ENCODE results near the gene CBLB. TPM values are rescaled to one million over a fixed set of nuclear protein-coding genes. Genes with fewer than 3 reads are reported as not detected.

The CBLB gene
- total RNA-seq, 1 experiment from 2014 or later = 23.9 TPM

DNA sequence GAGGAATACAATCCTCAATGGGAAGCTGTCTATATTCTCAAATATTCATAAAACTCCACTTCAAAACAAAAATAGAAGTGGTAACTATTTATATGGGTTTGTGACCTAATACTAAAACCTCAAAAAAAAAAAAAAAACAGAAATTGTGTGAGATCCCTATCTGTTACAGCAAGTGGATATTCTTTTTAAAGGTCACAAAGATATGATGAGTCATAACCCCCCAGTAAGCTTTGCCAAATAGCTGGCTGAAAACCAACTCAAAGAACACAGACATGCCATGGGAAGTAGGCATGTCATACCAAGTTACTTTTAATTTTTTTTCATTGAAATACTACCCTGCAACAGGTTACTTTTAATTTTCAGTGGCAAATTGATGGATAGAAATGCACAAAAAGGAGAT is 62.5 kb downstream of the CBLB start:
- DNase-seq (peak; percentile 89), ATAC-seq (peak; percentile 65)
- no TSS peak for BruUV-seq (replicated peaks)
- POLR2A ChIA-PET (ENCODE audit: unreplicated experiment) = no interaction called here
- Histone ChIP-seq H3K4me3 (ENCODE audit: low read length) (no peak overlapping the region), H3K4me2 (ENCODE audit: low read length) (peak overlapping the region; percentile 25), H3K9me3 (ENCODE audit: low read length) (no peaks in the 10 kb centered on the region), H3K9me2 (replicated peaks; ENCODE audit: low read length) (no peaks in the 10 kb centered on the region), H3K27ac (ENCODE audit: low read length) (peak overlapping the region; percentile 3; the same call in 1 of the 2 replicates), H3F3A (ENCODE audit: low read length, unreplicated experiment) (no peaks in the 10 kb centered on the region), H3K4me1 (ENCODE audit: insufficient read depth, low read length) (peaks cover 48% of the 10 kb centered on the region), H2AFZ (ENCODE audit: low read length) (no peak overlapping the region), H3K79me2 (ENCODE audit: low read length) (peaks cover 17% of the 10 kb centered on the region), H3K27me3 (ENCODE audit: low read length) (no peaks in the 10 kb centered on the region), H3K36me3 (ENCODE audit: low read depth, low read length) (no peaks in the 10 kb centered on the region), H4K20me1 (ENCODE audit: low read length) (no peaks in the 10 kb centered on the region), H3K9ac (ENCODE audit: low read length) (no peak overlapping the region)
- CTCF ChIA-PET = no interaction called here
- intact Hi-C loops (cut with micrococcal nuclease) = no loop called here
- TF ChIP-seq, protein P1, sequence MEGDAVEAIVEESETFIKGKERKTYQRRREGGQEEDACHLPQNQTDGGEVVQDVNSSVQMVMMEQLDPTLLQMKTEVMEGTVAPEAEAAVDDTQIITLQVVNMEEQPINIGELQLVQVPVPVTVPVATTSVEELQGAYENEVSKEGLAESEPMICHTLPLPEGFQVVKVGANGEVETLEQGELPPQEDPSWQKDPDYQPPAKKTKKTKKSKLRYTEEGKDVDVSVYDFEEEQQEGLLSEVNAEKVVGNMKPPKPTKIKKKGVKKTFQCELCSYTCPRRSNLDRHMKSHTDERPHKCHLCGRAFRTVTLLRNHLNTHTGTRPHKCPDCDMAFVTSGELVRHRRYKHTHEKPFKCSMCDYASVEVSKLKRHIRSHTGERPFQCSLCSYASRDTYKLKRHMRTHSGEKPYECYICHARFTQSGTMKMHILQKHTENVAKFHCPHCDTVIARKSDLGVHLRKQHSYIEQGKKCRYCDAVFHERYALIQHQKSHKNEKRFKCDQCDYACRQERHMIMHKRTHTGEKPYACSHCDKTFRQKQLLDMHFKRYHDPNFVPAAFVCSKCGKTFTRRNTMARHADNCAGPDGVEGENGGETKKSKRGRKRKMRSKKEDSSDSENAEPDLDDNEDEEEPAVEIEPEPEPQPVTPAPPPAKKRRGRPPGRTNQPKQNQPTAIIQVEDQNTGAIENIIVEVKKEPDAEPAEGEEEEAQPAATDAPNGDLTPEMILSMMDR (conservative IDR thresholded peaks at IDR 0.05; ENCODE audit: low read depth, low read length) = no peak
- TF ChIP-seq EZH2 (IDR thresholded peaks at IDR 0.05; ENCODE audit: low read length, unreplicated experiment) = no peak
- TF ChIP-seq EZH2phosphoT487 (IDR thresholded peaks at IDR 0.05; ENCODE audit: borderline replicate concordance, low read length) = no peak

DNA sequence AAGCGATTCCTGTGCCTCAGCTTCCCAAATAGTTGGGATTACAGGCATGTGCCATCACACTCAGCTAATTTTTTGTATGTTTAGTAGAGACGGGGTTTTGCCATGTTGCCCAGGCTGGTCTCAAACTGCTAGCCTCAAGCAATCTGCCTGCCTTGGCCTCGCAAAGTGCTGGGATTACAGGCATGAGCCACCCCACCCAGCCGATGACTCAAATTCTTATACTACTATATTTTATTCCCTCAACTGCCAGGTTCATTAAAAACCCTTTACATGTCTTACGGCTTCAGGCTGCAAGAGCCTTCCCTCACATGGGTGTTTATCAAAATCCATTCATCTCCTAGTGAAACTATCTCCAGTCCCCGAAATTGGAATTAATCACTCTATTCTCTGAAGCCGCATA is 63.4 kb downstream of the CBLB start:
- Histone ChIP-seq H4K20me1 (ENCODE audit: low read length) (no peaks in the 10 kb centered on the region), H2AFZ (ENCODE audit: low read length) (no peak overlapping the region), H3K4me3 (ENCODE audit: low read length) (no peak overlapping the region), H3K36me3 (ENCODE audit: low read depth, low read length) (no peaks in the 10 kb centered on the region), H3K4me1 (ENCODE audit: insufficient read depth, low read length) (peaks cover 42% of the 10 kb centered on the region), H3K79me2 (ENCODE audit: low read length) (peaks cover 11% of the 10 kb centered on the region), H3K27ac (ENCODE audit: low read length) (peak overlapping the region; percentile 3; the same call in 1 of the 2 replicates), H3K27me3 (ENCODE audit: low read length) (no peaks in the 10 kb centered on the region), H3K4me2 (ENCODE audit: low read length) (peak overlapping the region; percentile 3; the same call in 1 of the 2 replicates), H3K9me3 (ENCODE audit: low read length) (no peaks in the 10 kb centered on the region), H3F3A (ENCODE audit: low read length, unreplicated experiment) (no peaks in the 10 kb centered on the region), H3K9me2 (replicated peaks; ENCODE audit: low read length) (no peaks in the 10 kb centered on the region), H3K9ac (ENCODE audit: low read length) (no peak overlapping the region)
- ChIA-PET CTCF (no interaction called here), POLR2A (ENCODE audit: unreplicated experiment) (no interaction called here)
- TF ChIP-seq EZH2phosphoT487 (IDR thresholded peaks at IDR 0.05; ENCODE audit: borderline replicate concordance, low read length) = no peak
- TF ChIP-seq, protein P1 (conservative IDR thresholded peaks at IDR 0.05; ENCODE audit: low read depth, low read length) = no peak
- no peak for TF ChIP-seq EZH2 (IDR thresholded peaks at IDR 0.05; ENCODE audit: low read length, unreplicated experiment)
- BruUV-seq (replicated peaks) = no TSS peak
- ATAC-seq = peak; percentile 44; the same call in 1 of the 2 replicates
- intact Hi-C loops (cut with micrococcal nuclease) = no loop called here
- no peak for DNase-seq

DNA sequence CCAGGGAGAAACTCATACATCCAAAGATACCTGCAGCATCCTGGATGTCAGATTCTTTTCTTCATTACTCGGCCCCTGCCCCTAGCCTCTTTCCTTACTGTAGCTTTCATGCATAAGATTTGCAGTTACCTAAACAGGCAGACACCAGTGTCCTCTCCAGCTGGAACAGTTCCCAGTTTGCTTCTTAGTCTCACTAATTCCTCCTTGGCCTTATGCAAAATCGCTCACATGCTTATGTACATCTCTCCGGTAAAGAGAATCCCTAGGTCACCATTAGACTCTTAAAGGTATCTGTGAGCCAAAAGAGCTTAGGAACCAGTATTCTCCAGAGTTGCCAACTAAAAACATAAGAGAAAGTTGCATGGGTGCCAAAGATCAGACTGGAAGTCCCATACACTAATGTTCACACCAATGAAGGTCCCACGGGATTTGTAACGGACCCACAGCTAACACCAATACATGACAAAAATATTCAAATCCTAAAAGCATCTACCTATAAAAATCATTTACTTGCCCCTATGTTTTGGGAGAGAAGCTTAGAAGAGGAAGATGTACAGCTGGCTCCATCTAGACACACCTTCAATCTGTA is 66.6 kb downstream of the CBLB start:
- H3K4me2 ChIP-seq (ENCODE audit: low read length) = no peak overlapping the region
- H3F3A ChIP-seq (ENCODE audit: low read length, unreplicated experiment) = no peaks in the 10 kb centered on the region
- POLR2A ChIA-PET (ENCODE audit: unreplicated experiment) = no interaction called here
- no peaks in the 10 kb centered on the region for H3K9me2 ChIP-seq (replicated peaks; ENCODE audit: low read length)
- peaks cover 24% of the 10 kb centered on the region for H3K4me1 ChIP-seq (ENCODE audit: insufficient read depth, low read length)
- no peaks in the 10 kb centered on the region for H3K27me3 ChIP-seq (ENCODE audit: low read length)
- H3K79me2 ChIP-seq (ENCODE audit: low read length) = peaks cover 8% of the 10 kb centered on the region
- no peak overlapping the region for H3K9ac ChIP-seq (ENCODE audit: low read length)
- no peaks in the 10 kb centered on the region for H3K9me3 ChIP-seq (ENCODE audit: low read length)
- ATAC-seq = no peak
- H3K36me3 ChIP-seq (ENCODE audit: low read depth, low read length) = no peaks in the 10 kb centered on the region
- no peak for DNase-seq
- no peak overlapping the region for H3K4me3 ChIP-seq (ENCODE audit: low read length)
- BruUV-seq (replicated peaks) = no TSS peak
- H2AFZ ChIP-seq (ENCODE audit: low read length) = no peak overlapping the region
- no peak overlapping the region for H3K27ac ChIP-seq (ENCODE audit: low read length)
- no peaks in the 10 kb centered on the region for H4K20me1 ChIP-seq (ENCODE audit: low read length)
- intact Hi-C loops (cut with micrococcal nuclease) = no loop called here
- TF ChIP-seq EZH2phosphoT487 (IDR thresholded peaks at IDR 0.05; ENCODE audit: borderline replicate concordance, low read length) = no peak
- TF ChIP-seq, protein P1 (conservative IDR thresholded peaks at IDR 0.05; ENCODE audit: low read depth, low read length) = no peak
- no peak for TF ChIP-seq EZH2 (IDR thresholded peaks at IDR 0.05; ENCODE audit: low read length, unreplicated experiment)
- CTCF ChIA-PET = no interaction called here

All from PC-3 (cell line).